Breast epithelium (tissue), 4 donors: ENCODE results near the gene NXPH4. TPM values are rescaled to one million over a fixed set of nuclear protein-coding genes. Genes with fewer than 3 reads are reported as not detected.

Source experiments
- DNase-seq, 2 donors: peaks; one replicate each; pipeline ENCODE4 v3.0.0-alpha.2; 2019; ENCODE audit warnings: low spot score in 2 of 2
- H3K27ac ChIP-seq, 2 donors: fragments of 200-600 bp; sonication (generic) in 1 of 2; one replicate each; pipeline ENCODE4 v1.5.1; 2016 to 2019; ENCODE audit warnings: mild to moderate bottlenecking in 1 of 2
- H3K27me3 ChIP-seq, 2 donors: fragments of 200-600 bp; sonication (generic) in 1 of 2; one replicate each; pipeline versions ENCODE4 v1.5.1 to v1.6.0; 2017 to 2019; ENCODE audit warnings: control low read depth in 1 of 2, mild to moderate bottlenecking in 1 of 2
- H3K36me3 ChIP-seq: fragments of 200-600 bp; one replicate; pipeline ENCODE4 v1.5.1; 2019
- H3K4me1 ChIP-seq, 2 donors: fragments of 200-600 bp; sonication (generic); one replicate each; pipeline ENCODE4 v1.5.1; 2016 to 2019; ENCODE audit warnings: control low read depth in 1 of 2
- H3K4me3 ChIP-seq, 3 donors: fragments of 200-600 bp; sonication (generic); 1 replicate in 2 of 3; 2 replicates in 1 of 3; pipeline ENCODE4 v1.5.1; 2016 to 2019; ENCODE audit warnings: mild to moderate bottlenecking in 3 of 3, moderate library complexity in 2 of 3
- H3K9me3 ChIP-seq, 2 donors: fragments of 200-600 bp; sonication (generic) in 1 of 2; one replicate each; pipeline ENCODE4 v1.5.1; 2016 to 2019; ENCODE audit warnings: control low read depth in 1 of 2
- CTCF ChIP-seq, 3 donors: fragments of 450-650 bp; IDR thresholded peaks; one replicate each; pipeline ENCODE4 v1.5.1; 2016 to 2017; ENCODE audit warnings: antibody characterized with exemption in 3 of 3, mild to moderate bottlenecking in 3 of 3, moderate library complexity in 3 of 3
- POLR2A ChIP-seq: fragments of 450-650 bp; IDR thresholded peaks from one replicate; pipeline ENCODE4 v1.6.1; 2016; ENCODE audit warnings: antibody characterized with exemption, mild to moderate bottlenecking, moderate library complexity
- POLR2AphosphoS5 ChIP-seq, 3 donors: sonication (generic); formaldehyde crosslinking; IDR thresholded peaks; one replicate each; pipeline ENCODE4 v1.6.1; 2017; ENCODE audit warnings: antibody characterized with exemption in 3 of 3
- intact Hi-C: fragments of 100-400 bp; cut with DNase I; formaldehyde crosslinking; loops from one replicate; pipeline ENCODE4 v1.15.1; 2023; ENCODE audit warnings: low total_unique reads
- total RNA-seq, 3 donors: library from RNA; depleted of rRNA; stranded (reverse); fragments of >200 nt; gene quantifications; one replicate each; pipeline ENCODE4 v1.1.0, GENCODE V29; 2016

Gene NXPH4
- total RNA-seq, 3 donors from 2014 or later, result 0.33 TPM; not detected in 2

GRCh38 chr12:57220770-57221168 is 4.2 kb downstream of the NXPH4 start:
- TF ChIP-seq POLR2A (no peak), POLR2AphosphoS5 (IDR thresholded peaks at IDR 0.05) (no peak), CTCF (IDR thresholded peaks at IDR 0.05) (no peak)
- intact Hi-C loops, result no loop called here

GRCh38 chr12:57221169-57221917 is 4.7 kb downstream of the NXPH4 start:
- TF ChIP-seq POLR2AphosphoS5 (IDR thresholded peaks at IDR 0.05), result no peak
- no peak for TF ChIP-seq CTCF (IDR thresholded peaks at IDR 0.05)
- TF ChIP-seq POLR2A, result no peak
- DNase-seq, result no peak
- H3K27ac ChIP-seq, result no peak overlapping the region
- intact Hi-C loops, result no loop called here
- no peaks in the 10 kb centered on the region for H3K36me3 ChIP-seq
- H3K27me3 ChIP-seq, result peaks cover 10 to 89% of the 10 kb centered on the region in 2 donors
- H3K4me1 ChIP-seq, result peaks cover 4 to 8% of the 10 kb centered on the region in 2 donors
- no peak overlapping the region for H3K4me3 ChIP-seq
- H3K9me3 ChIP-seq, result no peaks in the 10 kb centered on the region

More at GRCh38 chr12:57220770-57221168, 4.2 kb downstream of the NXPH4 start:
- peaks cover 7 to 8% of the 10 kb centered on the region in 2 donors for H3K4me1 ChIP-seq
- no peak overlapping the region for H3K27ac ChIP-seq
- DNase-seq, result no peak
- peaks cover 12 to 87% of the 10 kb centered on the region in 2 donors for H3K27me3 ChIP-seq
- no peak overlapping the region for H3K4me3 ChIP-seq
- H3K36me3 ChIP-seq, result no peaks in the 10 kb centered on the region
- no peaks in the 10 kb centered on the region for H3K9me3 ChIP-seq

GRCh38 chr12:57222286-57223190 is 5.9 kb downstream of the NXPH4 start:
- H3K27ac ChIP-seq, result no peak overlapping the region
- H3K9me3 ChIP-seq, result no peaks in the 10 kb centered on the region
- DNase-seq, result no peak
- TF ChIP-seq POLR2AphosphoS5 (IDR thresholded peaks at IDR 0.05) (no peak), CTCF (IDR thresholded peaks at IDR 0.05) (no peak), POLR2A (no peak)
- peaks cover 9 to 93% of the 10 kb centered on the region in 2 donors for H3K27me3 ChIP-seq
- H3K4me1 ChIP-seq, result peaks cover 0 to 1% of the 10 kb centered on the region in 2 donors
- intact Hi-C loops, result no loop called here
- H3K36me3 ChIP-seq, result no peaks in the 10 kb centered on the region
- no peak overlapping the region for H3K4me3 ChIP-seq

GRCh38 chr12:57223191-57224165 is 6.9 kb downstream of the NXPH4 start:
- H3K27ac ChIP-seq, result no peak overlapping the region
- H3K27me3 ChIP-seq, result peaks cover 9 to 83% of the 10 kb centered on the region in 2 donors
- no peaks in the 10 kb centered on the region for H3K36me3 ChIP-seq
- no peaks in the 10 kb centered on the region for H3K4me1 ChIP-seq
- H3K4me3 ChIP-seq, result no peak overlapping the region
- DNase-seq, result no peak
- H3K9me3 ChIP-seq, result no peaks in the 10 kb centered on the region
- no peak for TF ChIP-seq CTCF (IDR thresholded peaks at IDR 0.05)
- TF ChIP-seq POLR2AphosphoS5 (IDR thresholded peaks at IDR 0.05), result no peak
- TF ChIP-seq POLR2A, result no peak
- intact Hi-C loops, result no loop called here
